ENCODE measurements around the gene TARS1.
A peak's percentile ranks its signal among the peaks of the same experiment; 100 is the strongest.

Gene TARS1

GRCh38 chr5:33440482-33441240, at the start of gene TARS1:
TARS1 (plus strand) TSS chr5:33440965; CDS start chr5:33441087, 122 bp downstream.
- Histone ChIP-seq H3K4me3 (peak within 1 kb of the TSS; percentile 44 to 92 (median 79)), H3K27ac (peak within 1 kb of the TSS; percentile 23 to 95 (median 90))

- no peak overlapping the region for H3K27ac ChIP-seq
- H3K4me3 ChIP-seq = no peak overlapping the region
Measured at GRCh38 chr5:33398501-33398900, 42.3 kb upstream of the TARS1 start.

GRCh38 chr5:33400675-33401074, 40.1 kb upstream of the TARS1 start:
- no peak overlapping the region for H3K27ac ChIP-seq
- no peak overlapping the region for H3K4me3 ChIP-seq

- H3K4me3 ChIP-seq = no peak overlapping the region
- H3K27ac ChIP-seq = no peak overlapping the region
Measured at GRCh38 chr5:33401482-33402390, 39.0 kb upstream of the TARS1 start.

GRCh38 chr5:33403187-33403586, 37.6 kb upstream of the TARS1 start:
- Histone ChIP-seq H3K27ac (no peak overlapping the region), H3K4me3 (no peak overlapping the region)

GRCh38 chr5:33408816-33409215, 31.9 kb upstream of the TARS1 start:
- Histone ChIP-seq H3K4me3 (no peak overlapping the region), H3K27ac (no peak overlapping the region)

GRCh38 chr5:33409435-33410170, 31.2 kb upstream of the TARS1 start:
- Histone ChIP-seq H3K4me3 (no peak overlapping the region), H3K27ac (no peak overlapping the region)

- no peak overlapping the region for H3K27ac ChIP-seq
- H3K4me3 ChIP-seq = no peak overlapping the region
Measured at GRCh38 chr5:33410221-33410620, 30.5 kb upstream of the TARS1 start.

GRCh38 chr5:33411498-33411897, 29.3 kb upstream of the TARS1 start:
- no peak overlapping the region for H3K4me3 ChIP-seq
- no peak overlapping the region for H3K27ac ChIP-seq

- H3K4me3 ChIP-seq = no peak overlapping the region
- no peak overlapping the region for H3K27ac ChIP-seq
Measured at GRCh38 chr5:33415811-33416354, 24.9 kb upstream of the TARS1 start.

GRCh38 chr5:33417632-33418031, 23.1 kb upstream of the TARS1 start:
- H3K27ac ChIP-seq = no peak overlapping the region
- H3K4me3 ChIP-seq = no peak overlapping the region

GRCh38 chr5:33420946-33421345, 19.8 kb upstream of the TARS1 start:
- Histone ChIP-seq H3K27ac (no peak overlapping the region), H3K4me3 (no peak overlapping the region)

- H3K27ac ChIP-seq = no peak overlapping the region
Measured at GRCh38 chr5:33422191-33422590, 18.6 kb upstream of the TARS1 start.

GRCh38 chr5:33423018-33423630, 17.6 kb upstream of the TARS1 start:
- H3K27ac ChIP-seq = no peak overlapping the region
- no peak overlapping the region for H3K4me3 ChIP-seq

More at GRCh38 chr5:33422191-33422590, 18.6 kb upstream of the TARS1 start:
- no peak overlapping the region for H3K4me3 ChIP-seq

- Histone ChIP-seq H3K27ac (no peak overlapping the region), H3K4me3 (no peak overlapping the region)
Measured at GRCh38 chr5:33425314-33425713, 15.5 kb upstream of the TARS1 start.

- H3K4me3 ChIP-seq = no peak overlapping the region
- no peak overlapping the region for H3K27ac ChIP-seq
Measured at GRCh38 chr5:33430983-33431382, 9.8 kb upstream of the TARS1 start.

- no peak overlapping the region for H3K4me3 ChIP-seq
- H3K27ac ChIP-seq = no peak overlapping the region
Measured at GRCh38 chr5:33432656-33433055, 8.1 kb upstream of the TARS1 start.

GRCh38 chr5:33433303-33434240, 7.2 kb upstream of the TARS1 start:
- no peak overlapping the region for H3K27ac ChIP-seq
- H3K4me3 ChIP-seq = no peak overlapping the region

All from skin epidermis (tissue), 12 donors.